NB4 (cell line): ENCODE results near the gene BICRA.
A peak's percentile ranks its signal among the peaks of the same experiment; 100 is the strongest.
"Not testable (repeated sequence)": the region's sequence is repeated elsewhere in the genome, so short reads cannot be mapped to it uniquely, and the experiment has no call there.

ENCODE experiments used
- DNase-seq: peaks from one replicate; pipeline ENCODE4 v3.0.0; 2010; ENCODE audit warnings: low read depth
- H3K4me3 ChIP-seq: one replicate; pipeline ENCODE4 v1.5.1; 2011; ENCODE audit warnings: mild to moderate bottlenecking, low read depth, low read length, moderate library complexity
- MYC ChIP-seq: IDR thresholded peaks from 2 replicates; pipeline ENCODE4 v1.6.1; 2011; ENCODE audit warnings: low read depth, low read length
- POLR2A ChIP-seq: IDR thresholded peaks from 2 replicates; pipeline ENCODE4 v1.6.1; 2011; ENCODE audit warnings: mild to moderate bottlenecking; ENCODE audit not compliant: insufficient read length; ENCODE audit errors: extremely low read depth
- TF ChIP-seq, protein P1 (sequence below): IDR thresholded peaks from one replicate; pipeline ENCODE4 v1.5.1; 2012; ENCODE audit warnings: low read depth, low read length
- TF ChIP-seq, protein P2 (sequence below): IDR thresholded peaks from 2 replicates; pipeline ENCODE4 v1.6.1; 2011; ENCODE audit warnings: low read depth, low read length

BICRA gene

DNA sequence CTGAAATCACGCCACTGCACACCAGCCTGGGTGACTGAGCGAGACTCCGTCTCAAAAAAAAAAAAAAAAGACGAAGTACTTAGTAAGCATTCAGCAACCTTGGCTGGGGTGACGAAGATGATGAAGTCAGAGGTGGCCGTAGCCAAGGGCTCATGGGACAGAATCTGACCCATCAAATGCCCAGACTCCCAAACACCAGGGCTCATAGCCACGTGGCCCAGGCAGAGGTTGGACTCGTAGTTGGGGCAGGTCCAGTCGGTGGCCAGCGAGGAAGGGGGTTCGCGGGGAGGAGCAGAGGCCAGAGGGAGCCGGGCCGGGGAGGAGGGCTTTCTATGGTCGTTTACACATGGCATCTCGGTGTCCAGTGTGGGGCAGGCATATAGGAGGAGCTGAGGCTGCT, 52.2 kb downstream of the BICRA start:
- TF ChIP-seq, protein P1, sequence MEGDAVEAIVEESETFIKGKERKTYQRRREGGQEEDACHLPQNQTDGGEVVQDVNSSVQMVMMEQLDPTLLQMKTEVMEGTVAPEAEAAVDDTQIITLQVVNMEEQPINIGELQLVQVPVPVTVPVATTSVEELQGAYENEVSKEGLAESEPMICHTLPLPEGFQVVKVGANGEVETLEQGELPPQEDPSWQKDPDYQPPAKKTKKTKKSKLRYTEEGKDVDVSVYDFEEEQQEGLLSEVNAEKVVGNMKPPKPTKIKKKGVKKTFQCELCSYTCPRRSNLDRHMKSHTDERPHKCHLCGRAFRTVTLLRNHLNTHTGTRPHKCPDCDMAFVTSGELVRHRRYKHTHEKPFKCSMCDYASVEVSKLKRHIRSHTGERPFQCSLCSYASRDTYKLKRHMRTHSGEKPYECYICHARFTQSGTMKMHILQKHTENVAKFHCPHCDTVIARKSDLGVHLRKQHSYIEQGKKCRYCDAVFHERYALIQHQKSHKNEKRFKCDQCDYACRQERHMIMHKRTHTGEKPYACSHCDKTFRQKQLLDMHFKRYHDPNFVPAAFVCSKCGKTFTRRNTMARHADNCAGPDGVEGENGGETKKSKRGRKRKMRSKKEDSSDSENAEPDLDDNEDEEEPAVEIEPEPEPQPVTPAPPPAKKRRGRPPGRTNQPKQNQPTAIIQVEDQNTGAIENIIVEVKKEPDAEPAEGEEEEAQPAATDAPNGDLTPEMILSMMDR = no peak
- DNase-seq = no peak
- no peak overlapping the region for H3K4me3 ChIP-seq

DNA sequence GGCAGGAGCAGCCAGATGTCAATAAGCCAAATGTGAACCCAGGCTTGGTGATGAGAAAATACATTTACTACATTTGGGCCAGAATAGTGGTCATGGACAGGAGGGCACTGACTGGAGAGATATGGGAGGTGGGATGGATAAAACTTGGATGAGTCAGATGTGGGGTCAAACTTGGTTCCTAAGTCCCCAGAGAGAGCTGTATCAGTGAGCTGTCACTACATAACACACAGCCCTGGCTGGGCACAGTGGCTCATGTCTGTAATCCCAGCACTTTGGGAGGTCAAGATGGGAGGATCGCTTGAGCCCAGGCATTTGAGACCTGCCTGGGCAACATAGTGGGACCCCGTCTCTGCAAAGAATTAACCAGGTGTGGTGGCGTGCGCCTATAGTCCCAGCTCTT, 52.7 kb downstream of the BICRA start:
- TF ChIP-seq, protein P2, sequence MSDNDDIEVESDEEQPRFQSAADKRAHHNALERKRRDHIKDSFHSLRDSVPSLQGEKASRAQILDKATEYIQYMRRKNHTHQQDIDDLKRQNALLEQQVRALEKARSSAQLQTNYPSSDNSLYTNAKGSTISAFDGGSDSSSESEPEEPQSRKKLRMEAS = no peak
- no peak for TF ChIP-seq POLR2A
- TF ChIP-seq, protein P1 = no peak
- no peak for TF ChIP-seq MYC
- H3K4me3 ChIP-seq = no peak overlapping the region
- peak; percentile 49 for DNase-seq

DNA sequence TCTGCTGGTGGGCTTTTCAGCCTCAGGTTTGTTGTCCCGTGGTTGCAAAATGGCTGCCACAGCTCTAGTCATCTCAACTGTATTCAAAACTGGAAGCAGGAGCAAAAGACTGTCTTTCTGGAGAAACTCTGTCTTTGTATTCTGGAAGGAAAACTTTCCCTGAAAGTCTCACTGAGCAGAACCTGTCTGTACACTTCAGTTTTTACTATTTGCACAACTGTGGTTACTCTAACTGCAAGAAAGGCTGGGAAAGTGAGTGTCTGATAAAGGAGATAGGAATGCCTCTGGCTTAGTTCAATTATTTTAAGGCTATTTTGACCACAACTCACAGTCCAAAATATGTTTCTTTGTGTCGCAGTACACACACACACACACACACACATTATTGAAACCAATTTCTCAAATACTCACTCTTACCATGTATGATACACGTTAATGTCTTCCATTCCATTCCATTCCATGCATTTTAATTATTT, 54.5 kb downstream of the BICRA start:
- peak; percentile 65 for DNase-seq
- H3K4me3 ChIP-seq = peak overlapping the region; percentile 15
- no peak for TF ChIP-seq MYC
- no peak for TF ChIP-seq POLR2A
- TF ChIP-seq, protein P2 = no peak
- TF ChIP-seq, protein P1 = no peak

GRCh38 chr19:47663911-47664771, 55.2 kb downstream of the BICRA start:
- H3K4me3 ChIP-seq = peak overlapping the region; percentile 15
- TF ChIP-seq, protein P1 = no peak
- TF ChIP-seq, protein P2 = peak; percentile 50
- TF ChIP-seq MYC = peak; percentile 64; the same call in 1 of the 2 replicates
- peak; percentile 100 for DNase-seq

- not testable (repeated sequence) for DNase-seq, H3K4me3 ChIP-seq
Observed at GRCh38 chr19:47668556-47668955, 59.6 kb downstream of the BICRA start.

DNA sequence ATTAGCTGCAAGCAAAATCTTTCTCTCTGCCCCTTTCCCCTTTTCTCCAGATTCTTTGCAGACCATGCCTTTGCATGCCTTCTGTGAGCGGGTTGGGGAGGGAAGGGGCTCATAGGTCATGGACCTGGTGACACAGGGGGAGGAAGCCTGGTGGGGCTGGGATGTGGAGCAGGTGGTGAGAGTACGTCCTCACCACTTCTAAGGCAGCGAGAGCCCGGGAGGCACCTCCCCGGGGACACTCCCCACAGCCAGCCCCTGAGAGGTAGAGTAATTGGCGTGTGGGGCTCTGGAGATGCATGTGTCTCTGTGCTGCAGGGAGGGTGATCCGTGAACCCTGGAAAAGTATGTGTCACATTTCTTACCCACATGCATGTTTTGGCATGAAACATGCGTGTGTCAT, 61.8 kb downstream of the BICRA start:
- TF ChIP-seq MYC (no peak), POLR2A (no peak)
- TF ChIP-seq, protein P1 = no peak
- TF ChIP-seq, protein P2 = no peak
- no peak overlapping the region for H3K4me3 ChIP-seq
- DNase-seq = no peak
